ENCODE measurements around the gene HSD3B7. TPM values are rescaled to one million over a fixed set of nuclear protein-coding genes. Genes with fewer than 3 reads are reported as not detected.

HSD3B7 gene
- total and polyA plus RNA-seq, 8 donors: 2.9 to 52.7 (median 10.3) TPM

- no peak overlapping the region for H3K4me3 ChIP-seq
- intact Hi-C loops (cut with DNase I; ENCODE audit: low total_unique reads): no loop called here
- H3K4me1 ChIP-seq: peaks cover 0 to 14% (median 4%) of the 10 kb centered on the region in 4 donors
- no peaks in the 10 kb centered on the region for H3K9me3 ChIP-seq
- no peaks in the 10 kb centered on the region for H3K36me3 ChIP-seq
- no peak for TF ChIP-seq POLR2AphosphoS5 (IDR thresholded peaks at IDR 0.05)
- TF ChIP-seq CTCF (IDR thresholded peaks at IDR 0.05): no peak
- no peak for TF ChIP-seq EP300 (IDR thresholded peaks at IDR 0.05)
- TF ChIP-seq POLR2A (IDR thresholded peaks at IDR 0.05): no peak
- no peak overlapping the region for H3K27ac ChIP-seq
- 43 to 56% (median 51%) methylated on average over 6 of the region's 6 CpGs for WGBS, 5 donors
- no peak for DNase-seq
- H3K27me3 ChIP-seq: no peaks in the 10 kb centered on the region
Observed at GRCh38 chr16:31023627-31024226, 38.7 kb downstream of the HSD3B7 start.

- intact Hi-C loops (cut with DNase I; ENCODE audit: low total_unique reads): no loop called here
- H3K4me3 ChIP-seq: no peak overlapping the region
- peaks cover 0 to 14% (median 4%) of the 10 kb centered on the region in 4 donors for H3K4me1 ChIP-seq
- DNase-seq: no peak
- H3K36me3 ChIP-seq: no peaks in the 10 kb centered on the region
- 83 to 88% (median 86%) methylated on average over 5 of the region's 5 CpGs for WGBS, 5 donors
- TF ChIP-seq POLR2A (IDR thresholded peaks at IDR 0.05) (no peak), CTCF (IDR thresholded peaks at IDR 0.05) (no peak), EP300 (IDR thresholded peaks at IDR 0.05) (no peak), POLR2AphosphoS5 (IDR thresholded peaks at IDR 0.05) (no peak)
- no peak overlapping the region for H3K27ac ChIP-seq
- H3K9me3 ChIP-seq: no peaks in the 10 kb centered on the region
- no peaks in the 10 kb centered on the region for H3K27me3 ChIP-seq
Observed at GRCh38 chr16:31025339-31025738, 40.3 kb downstream of the HSD3B7 start.

GRCh38 chr16:31029272-31029671 lies 44.3 kb downstream of the HSD3B7 start:
- Histone ChIP-seq H3K27ac (no peak overlapping the region), H3K36me3 (no peaks in the 10 kb centered on the region), H3K27me3 (no peaks in the 10 kb centered on the region), H3K9me3 (no peaks in the 10 kb centered on the region), H3K4me1 (peaks cover under 1 to 16% (median 14%) of the 10 kb centered on the region in 4 donors), H3K4me3 (no peak overlapping the region)
- intact Hi-C loops (cut with DNase I; ENCODE audit: low total_unique reads): no loop called here
- DNase-seq: no peak
- TF ChIP-seq EP300 (IDR thresholded peaks at IDR 0.05) (no peak), CTCF (IDR thresholded peaks at IDR 0.05) (no peak)
- 72 to 88% (median 84%) methylated on average over 4 to 5 of the region's 5 CpGs for WGBS, 5 donors

GRCh38 chr16:31031276-31031675 lies 46.3 kb downstream of the HSD3B7 start:
- TF ChIP-seq CTCF (IDR thresholded peaks at IDR 0.05) (no peak), EP300 (IDR thresholded peaks at IDR 0.05) (no peak), POLR2AphosphoS5 (IDR thresholded peaks at IDR 0.05) (no peak), POLR2A (IDR thresholded peaks at IDR 0.05) (no peak)
- Histone ChIP-seq H3K36me3 (peaks cover 11 to 20% (median 18%) of the 10 kb centered on the region in 4 donors), H3K9me3 (no peaks in the 10 kb centered on the region), H3K27ac (peak overlapping the region in 1 of 5 donors; percentile 92), H3K27me3 (no peaks in the 10 kb centered on the region), H3K4me3 (no peak overlapping the region), H3K4me1 (peaks cover 5 to 35% (median 24%) of the 10 kb centered on the region in 4 donors)
- no peak for DNase-seq
- intact Hi-C loops (cut with DNase I; ENCODE audit: low total_unique reads): no loop called here
- WGBS, 5 donors: 78 to 86% (median 82%) methylated on average over 4 of the region's 4 CpGs
